GM12878 (cell line): ENCODE data around the gene TRHDE.

Source experiments
- CTCF ChIP-seq, 3 experiments: IDR thresholded peaks in 2 of 3; conservative IDR thresholded peaks in 1 of 3; 2 replicates each; pipeline ENCODE4 v1.5.1; 2011; ENCODE audit warnings: low read depth in 3 of 3, low read length in 3 of 3, mild to moderate bottlenecking in 3 of 3, control low read depth in 2 of 3, moderate library complexity in 2 of 3, inconsistent platforms in 1 of 3, mixed read lengths in 1 of 3; ENCODE audit not compliant: control insufficient read depth in 2 of 3, insufficient read depth in 1 of 3; ENCODE audit errors: extremely low read depth in 1 of 3
- E2F4 ChIP-seq: IDR thresholded peaks from 2 replicates; pipeline ENCODE4 v1.6.1; 2012; ENCODE audit warnings: low read depth, low read length, improper control_type of control experiment
- ESRRA ChIP-seq: IDR thresholded peaks from 2 replicates; pipeline ENCODE4 v1.6.1; 2012; ENCODE audit warnings: mild to moderate bottlenecking, low read length, improper control_type of control experiment
- JUNB ChIP-seq: IDR thresholded peaks from 2 replicates; pipeline ENCODE4 v1.6.1; 2016; ENCODE audit warnings: antibody characterized with exemption, mild to moderate bottlenecking
- POLR2A ChIP-seq: IDR thresholded peaks from 2 replicates; pipeline ENCODE4 v1.6.1; 2011; ENCODE audit warnings: low read depth, mild to moderate bottlenecking, low read length
- RFX5 ChIP-seq: IDR thresholded peaks from 2 replicates; pipeline ENCODE4 v1.6.1; 2011; ENCODE audit warnings: low read depth, low read length, improper control_type of control experiment
- SP1 ChIP-seq: IDR thresholded peaks from one replicate; pipeline ENCODE4 v1.6.1; 2011; ENCODE audit warnings: low read depth, low read length
- USF1 ChIP-seq: IDR thresholded peaks from 2 replicates; pipeline ENCODE4 v1.6.1; 2011; ENCODE audit warnings: borderline replicate concordance, low read depth, mild to moderate bottlenecking, moderate library complexity, mixed read lengths, low read length; ENCODE audit not compliant: insufficient read depth; ENCODE audit errors: extremely low read length
- ZBTB33 ChIP-seq: fragments of 450-650 bp; IDR thresholded peaks from 2 replicates; pipeline ENCODE4 v1.6.1; 2017; ENCODE audit warnings: mild to moderate bottlenecking
- ZNF274 ChIP-seq: IDR thresholded peaks from one replicate; pipeline ENCODE4 v1.8.0; 2011; ENCODE audit not compliant: insufficient read length, insufficient read depth
- ZNF592 ChIP-seq: fragments of 450-650 bp; IDR thresholded peaks from 2 replicates; pipeline ENCODE4 v1.6.1; 2017; ENCODE audit warnings: mild to moderate bottlenecking, moderate library complexity

- TF ChIP-seq ESRRA (no peak), E2F4 (no peak), CTCF (IDR thresholded peaks at IDR 0.05 in 2 of 3, conservative IDR thresholded peaks at IDR 0.05 in 1 of 3; ENCODE audit: control insufficient read depth in 2 of 3, extremely low read depth in 1 of 3, insufficient read depth in 1 of 3, low read depth in 3 of 3, low read length in 3 of 3) (no peak), ZBTB33 (no peak), ZNF592 (no peak), POLR2A (no peak), ZNF274 (no peak), USF1 (no peak), RFX5 (no peak), JUNB (no peak), SP1 (no peak)
Observed at GRCh38 chr12:72268386-72268785, 3.8 kb upstream of the TRHDE start.
